GM18511 (cell line): ENCODE measurements around the gene ATG13.

ENCODE experiments used
- ATAC-seq: cut with Tn5 transposase; IDR thresholded peaks from one replicate; pipeline ENCODE4 v1.9.1; 2021; ENCODE audit warnings: mild to moderate bottlenecking, moderate library complexity; ENCODE audit not compliant: unreplicated experiment

Gene ATG13

GRCh38 chr11:46674463-46675287 is 57.3 kb downstream of the ATG13 start:
- no peak for ATAC-seq

- no peak for ATAC-seq
Observed at GRCh38 chr11:46675288-46675851, 58.0 kb downstream of the ATG13 start.

GRCh38 chr11:46675949-46676348 is 58.6 kb downstream of the ATG13 start:
- no peak for ATAC-seq

- no peak for ATAC-seq
Observed at GRCh38 chr11:46676436-46677158, 59.2 kb downstream of the ATG13 start.

- ATAC-seq = no peak
Observed at GRCh38 chr11:46677169-46677568, 59.8 kb downstream of the ATG13 start.

GRCh38 chr11:46677991-46678740 is 60.8 kb downstream of the ATG13 start:
- no peak for ATAC-seq

- ATAC-seq = no peak
Observed at GRCh38 chr11:46678741-46679130, 61.4 kb downstream of the ATG13 start.

GRCh38 chr11:46679241-46680163 is 62.1 kb downstream of the ATG13 start:
- ATAC-seq = no peak

- no peak for ATAC-seq
Observed at GRCh38 chr11:46680164-46680760, 62.9 kb downstream of the ATG13 start.

GRCh38 chr11:46680815-46681214 is 63.5 kb downstream of the ATG13 start:
- ATAC-seq = no peak

- no peak for ATAC-seq
Observed at GRCh38 chr11:46681814-46682213, 64.5 kb downstream of the ATG13 start.

GRCh38 chr11:46682773-46683752 is 65.7 kb downstream of the ATG13 start:
- ATAC-seq = no peak

- ATAC-seq = no peak
Observed at GRCh38 chr11:46684367-46684766, 67.0 kb downstream of the ATG13 start.

- ATAC-seq = no peak
Observed at GRCh38 chr11:46686886-46687795, 69.8 kb downstream of the ATG13 start.

- ATAC-seq = no peak
Observed at GRCh38 chr11:46690702-46691101, 73.3 kb downstream of the ATG13 start.

- ATAC-seq = no peak
Observed at GRCh38 chr11:46692450-46692849, 75.1 kb downstream of the ATG13 start.

- ATAC-seq = no peak
Observed at GRCh38 chr11:46693597-46694012, 76.3 kb downstream of the ATG13 start.

- no peak for ATAC-seq
Observed at GRCh38 chr11:46694072-46694471, 76.7 kb downstream of the ATG13 start.
